Liver (tissue), 3 donors: Measurements from ENCODE around the gene C3.

Experiments used
- ATF3 ChIP-seq: IDR thresholded peaks from 2 replicates; pipeline ENCODE4 v1.6.1; 2016; ENCODE audit warnings: antibody characterized with exemption
- CTCF ChIP-seq: fragments of 150-350 bp; IDR thresholded peaks from 2 replicates; pipeline ENCODE4 v1.5.1; 2017; ENCODE audit warnings: improper control_type of control experiment, low read depth, low read length; ENCODE audit not compliant: missing input control
- GABPA ChIP-seq, 2 donors: IDR thresholded peaks in 1 of 2; conservative IDR thresholded peaks in 1 of 2; 2 replicates each; pipeline ENCODE4 v1.6.1; 2016; ENCODE audit warnings: antibody characterized with exemption in 2 of 2, mild to moderate bottlenecking in 1 of 2, moderate library complexity in 1 of 2
- RAD21 ChIP-seq, 2 donors: IDR thresholded peaks; 2 replicates each; pipeline ENCODE4 v1.6.1; 2016; ENCODE audit warnings: antibody characterized with exemption in 2 of 2, mild to moderate bottlenecking in 2 of 2
- REST ChIP-seq: IDR thresholded peaks from 2 replicates; pipeline ENCODE4 v1.6.1; 2016; ENCODE audit warnings: antibody characterized with exemption, mild to moderate bottlenecking
- RXRA ChIP-seq, 2 donors: IDR thresholded peaks; 2 replicates each; pipeline ENCODE4 v1.6.1; 2017 to 2018; ENCODE audit warnings: antibody characterized with exemption in 2 of 2, mild to moderate bottlenecking in 1 of 2
- TAF1 ChIP-seq: conservative IDR thresholded peaks from 2 replicates; pipeline ENCODE4 v1.6.1; 2016; ENCODE audit warnings: antibody characterized with exemption, mild to moderate bottlenecking
- YY1 ChIP-seq: IDR thresholded peaks from 2 replicates; pipeline ENCODE4 v1.6.1; 2016; ENCODE audit warnings: antibody characterized with exemption, mild to moderate bottlenecking
- donor health status: healthy.
- donor health status: healthy.

- TF ChIP-seq YY1 (no peak), CTCF (no peak), GABPA (IDR thresholded peaks at IDR 0.05 in 1 of 2, conservative IDR thresholded peaks at IDR 0.05 in 1 of 2) (no peak), RAD21 (IDR thresholded peaks at IDR 0.05) (no peak), REST (no peak), ATF3 (no peak), RXRA (IDR thresholded peaks at IDR 0.05) (no peak), TAF1 (no peak)
Measured at GRCh38 chr19:6660930-6661329, 59.5 kb downstream of the C3 start.
